ENCODE measurements around the gene USP33. TPM values are rescaled to one million over a fixed set of nuclear protein-coding genes. Genes with fewer than 3 reads are reported as not detected.

Gene USP33
- total and polyA plus RNA-seq, 2 of the 8 experiments (the other 6 are each of a cell fraction or from before 2014, with no cell fraction given), result 20.0 to 55.5 TPM

DNA sequence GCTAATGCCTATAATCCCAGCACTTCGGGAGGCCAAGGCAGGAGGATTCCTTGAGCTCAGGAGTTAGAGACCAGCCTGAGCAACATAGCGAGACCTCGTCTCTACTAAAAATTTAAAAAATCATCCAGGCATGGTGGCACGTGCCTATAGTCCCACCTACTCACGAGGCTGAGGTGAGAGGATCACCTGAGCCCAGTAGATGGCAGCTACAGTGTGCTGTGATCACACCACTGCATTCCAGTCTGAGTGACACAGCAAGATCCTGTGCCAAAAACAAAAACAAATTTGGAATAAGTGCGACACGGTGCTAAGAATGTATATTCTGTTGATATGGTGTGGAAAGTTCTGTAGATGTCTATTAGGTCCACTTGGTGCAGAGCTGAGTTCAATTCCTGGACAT is 15.1 kb downstream of the USP33 start:
- CTCF ChIA-PET (ENCODE audit: partially characterized antibody), result interaction anchor here (0.6 to 2.1 kb wide), 7 partner anchors 9 to 155 kb away, joined by 3 to 6 read pairs (median 3); no protein-coding TSS in a partner anchor
- no peak for FAIRE-seq
- peak in 2 of 3 experiments; percentile 21 to 26; a peak in 2 of 4 replicates for TF ChIP-seq CTCF (IDR thresholded peaks at IDR 0.05; ENCODE audit: control extremely low read depth in 1 of 3, insufficient read depth in 1 of 3, low read depth in 1 of 3, low read length in 3 of 3)
- no peak for TF ChIP-seq PHF8 (conservative IDR thresholded peaks at IDR 0.05; ENCODE audit: low read depth, low read length)
- TF ChIP-seq MAX (IDR thresholded peaks at IDR 0.05), result peak; percentile 47; the same call in 1 of the 2 replicates
- TF ChIP-seq ATF2 (IDR thresholded peaks at IDR 0.05; ENCODE audit: low read length), result no peak
- TF ChIP-seq EP300 (IDR thresholded peaks at IDR 0.05; ENCODE audit: borderline replicate concordance in 1 of 2, low read depth in 2 of 2, low read length in 2 of 2), result no peak
- TF ChIP-seq SP2 (IDR thresholded peaks at IDR 0.05; ENCODE audit: low read length), result no peak
- TF ChIP-seq RBBP5 (IDR thresholded peaks at IDR 0.05; ENCODE audit: borderline replicate concordance, low read depth, low read length), result no peak
- 0 out of 2 replicates have a peak, but pooled peaks have one; percentile 24 for TF ChIP-seq TEAD4 (IDR thresholded peaks at IDR 0.05; ENCODE audit: low read depth, low read length)

More for the DNA sequence above, 15.1 kb downstream of the USP33 start:
- Histone ChIP-seq H3K4me3 (ENCODE audit: extremely low read depth in 1 of 4, insufficient read depth in 2 of 4, low read depth in 3 of 4, low read length in 4 of 4) (no peak overlapping the region), H3K9me3 (ENCODE audit: insufficient read depth in 2 of 2, low read depth in 1 of 2, low read length in 1 of 2) (no peaks in the 10 kb centered on the region), H3K27ac (ENCODE audit: low read depth, low read length) (no peak overlapping the region), H2AFZ (ENCODE audit: low read length) (no peak overlapping the region), H2BK20ac (ENCODE audit: low read length) (no peak overlapping the region), H2BK5ac (ENCODE audit: low read depth, low read length) (no peak overlapping the region), H4K20me1 (replicated peaks in 1 of 2; ENCODE audit: control insufficient read depth in 1 of 2, insufficient read depth in 2 of 2, low read length in 2 of 2) (peaks cover 0 to 2% of the 10 kb centered on the region in 2 experiments), H3K79me2 (ENCODE audit: control insufficient read depth in 1 of 2, insufficient read depth in 2 of 2, low read length in 2 of 2) (peaks cover 0 to 40% of the 10 kb centered on the region in 2 experiments; a peak in 2 of 4 replicates), H3K23me2 (ENCODE audit: low read depth, low read length) (no peaks in the 10 kb centered on the region), H3K4ac (replicated peaks; ENCODE audit: insufficient read length, low read depth, low read length) (no peak overlapping the region), H3K18ac (ENCODE audit: extremely low read depth, low read length) (no peak overlapping the region), H3K4me2 (ENCODE audit: insufficient read depth in 1 of 2, low read depth in 2 of 2, low read length in 2 of 2) (no peak overlapping the region), H3K36me3 (ENCODE audit: control insufficient read depth in 2 of 4, insufficient read depth in 4 of 4, low read length in 3 of 4) (no peaks in the 10 kb centered on the region; a peak in 1 of 8 replicates), H4K5ac (ENCODE audit: insufficient read length, low read depth, low read length) (no peak overlapping the region), H3K4me1 (replicated peaks in 1 of 4; ENCODE audit: control insufficient read depth in 3 of 4, insufficient read depth in 4 of 4, low read length in 3 of 4) (no peaks in the 10 kb centered on the region), H2BK12ac (ENCODE audit: low read depth, low read length) (no peak overlapping the region), H2BK15ac (ENCODE audit: low read length) (no peak overlapping the region), H2AK5ac (ENCODE audit: low read depth, low read length) (no peak overlapping the region), H4K91ac (replicated peaks; ENCODE audit: insufficient read length, low read length) (no peak overlapping the region), H2BK120ac (replicated peaks; ENCODE audit: low read depth, low read length) (no peak overlapping the region), H3K56ac (replicated peaks; ENCODE audit: insufficient read length, low read depth, low read length) (no peak overlapping the region), H4K8ac (ENCODE audit: extremely low read depth, insufficient read depth, low read length) (no peak overlapping the region), H3K27me3 (replicated peaks in 1 of 4; ENCODE audit: control insufficient read depth in 3 of 4, extremely low read depth in 1 of 4, insufficient read depth in 3 of 4, low read length in 3 of 4) (no peaks in the 10 kb centered on the region), H3K79me1 (ENCODE audit: low read depth, low read length) (no peaks in the 10 kb centered on the region; the same call in 1 of the 2 replicates), H3K9ac (replicated peaks in 1 of 4; ENCODE audit: extremely low read depth in 1 of 4, low read depth in 3 of 4, low read length in 3 of 4) (no peak overlapping the region), H3K23ac (ENCODE audit: insufficient read length) (no peak overlapping the region), H3K14ac (ENCODE audit: insufficient read length) (no peak overlapping the region)
- POLR2A ChIA-PET (ENCODE audit: partially characterized antibody), result no interaction called here
- 91% methylated on average over 7 of the region's 7 CpGs; no CpG with 5 or more reads in 1 of the 2 experiments for WGBS, 2 experiments (ENCODE audit: extremely low coverage in 1 of 2, insufficient coverage in 1 of 2, insufficient read length in 1 of 2, insufficient replicate concordance in 2 of 2, low coverage in 1 of 2, low lambda C conversion rate in 2 of 2, missing lambda C conversion rate in 1 of 2)
- DNase-seq (ENCODE audit: low read depth in 1 of 2, low spot score in 2 of 2), result no peak

Measured in H1 (cell line).